Keratinocyte (primary cell): Measurements from ENCODE around the gene MYO16.

Experiments used
- CTCF ChIP-seq, 3 experiments: IDR thresholded peaks in 1 of 3; conservative IDR thresholded peaks in 1 of 3; optimal IDR thresholded peaks in 1 of 3; 2 replicates in 2 of 3; 3 replicates in 1 of 3; pipeline versions ENCODE3 to v1.5.1; 2011; ENCODE audit warnings: low read length in 3 of 3, mild to moderate bottlenecking in 3 of 3, moderate library complexity in 2 of 3, control low read depth in 1 of 3, inconsistent platforms in 1 of 3; ENCODE audit not compliant: insufficient read depth in 2 of 3; ENCODE audit errors: extremely low read depth in 1 of 3
- EZH2 ChIP-seq: IDR thresholded peaks from one replicate; pipeline ENCODE4 v1.6.1; 2012; ENCODE audit warnings: inconsistent platforms, mild to moderate bottlenecking, low read length, moderate library complexity

DNA sequence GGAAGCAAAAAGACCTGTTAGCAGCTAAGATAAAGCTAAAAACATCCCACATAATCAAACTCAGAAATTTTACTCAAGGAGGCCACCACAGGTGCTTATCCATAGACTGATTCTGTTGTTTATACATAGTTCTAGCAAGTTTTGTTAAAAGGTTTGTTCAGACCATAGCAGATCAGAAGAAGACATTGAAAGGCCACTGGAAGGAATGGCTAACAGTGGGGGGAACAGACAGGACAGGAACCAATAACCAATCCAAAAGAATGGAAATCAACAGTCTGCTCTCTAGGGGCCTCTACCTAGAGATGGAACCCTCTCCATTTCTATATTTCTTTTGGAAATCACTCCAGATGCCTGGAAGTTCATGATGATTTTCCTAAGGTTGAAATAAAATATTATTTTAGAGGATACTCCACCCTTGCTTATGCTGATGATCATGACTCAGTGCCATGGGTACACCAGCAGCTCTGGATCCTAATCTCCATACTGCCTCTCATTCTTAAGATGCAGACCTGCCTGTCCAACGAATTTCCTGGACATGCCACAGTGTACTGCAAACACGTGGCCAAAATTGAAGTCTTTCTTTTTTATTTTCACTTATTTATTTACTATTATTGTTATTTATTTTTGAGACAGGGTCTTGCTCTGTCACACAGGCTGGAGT is 260.0 kb downstream of the MYO16 start:
- TF ChIP-seq CTCF (optimal IDR thresholded peaks at IDR 0.05 in 1 of 3, IDR thresholded peaks at IDR 0.05 in 1 of 3, conservative IDR thresholded peaks at IDR 0.05 in 1 of 3; ENCODE audit: extremely low read depth in 1 of 3, insufficient read depth in 2 of 3, low read length in 3 of 3) = no peak
- TF ChIP-seq EZH2 = no peak
